ENCODE results near the gene PDE10A. TPM values are rescaled to one million over a fixed set of nuclear protein-coding genes. Genes with fewer than 3 reads are reported as not detected.

The PDE10A gene
- total and polyA plus RNA-seq, 2 of the 8 experiments (the other 6 are each of a cell fraction or from before 2014, with no cell fraction given): 1.1 to 2.4 TPM

- H2BK5ac ChIP-seq (ENCODE audit: low read depth, low read length): no peak overlapping the region
- H3K9me3 ChIP-seq (ENCODE audit: insufficient read depth in 2 of 2, low read depth in 1 of 2, low read length in 1 of 2): 0 out of 4 replicates have a peak, but pooled peaks cover 0 to 3% of the 10 kb centered on the region in 2 experiments
- no peak overlapping the region for H4K5ac ChIP-seq (ENCODE audit: insufficient read length, low read depth, low read length)
- H3K18ac ChIP-seq (ENCODE audit: extremely low read depth, low read length): no peak overlapping the region
- H2BK12ac ChIP-seq (ENCODE audit: low read depth, low read length): no peak overlapping the region
- no peak overlapping the region for H3K56ac ChIP-seq (replicated peaks; ENCODE audit: insufficient read length, low read depth, low read length)
- no peak overlapping the region for H3K4ac ChIP-seq (replicated peaks; ENCODE audit: insufficient read length, low read depth, low read length)
- H3K27ac ChIP-seq (ENCODE audit: low read depth, low read length): no peak overlapping the region
- H2BK120ac ChIP-seq (replicated peaks; ENCODE audit: low read depth, low read length): no peak overlapping the region
- H3K36me3 ChIP-seq (ENCODE audit: control insufficient read depth in 2 of 4, insufficient read depth in 4 of 4, low read length in 3 of 4): no peaks in the 10 kb centered on the region
- H3K79me2 ChIP-seq (ENCODE audit: control insufficient read depth in 1 of 2, insufficient read depth in 2 of 2, low read length in 2 of 2): no peaks in the 10 kb centered on the region
- H4K8ac ChIP-seq (ENCODE audit: extremely low read depth, insufficient read depth, low read length): no peak overlapping the region
- DNase-seq (ENCODE audit: low read depth in 1 of 2, low spot score in 2 of 2) (no peak), FAIRE-seq (no peak)
- H3K27me3 ChIP-seq (replicated peaks in 1 of 4; ENCODE audit: control insufficient read depth in 3 of 4, extremely low read depth in 1 of 4, insufficient read depth in 3 of 4, low read length in 3 of 4): no peaks in the 10 kb centered on the region
- H3K4me3 ChIP-seq (ENCODE audit: extremely low read depth in 1 of 4, insufficient read depth in 2 of 4, low read depth in 3 of 4, low read length in 4 of 4): no peak overlapping the region
- no peaks in the 10 kb centered on the region for H3K79me1 ChIP-seq (ENCODE audit: low read depth, low read length)
- H2BK15ac ChIP-seq (ENCODE audit: low read length): no peak overlapping the region
- H2AFZ ChIP-seq (ENCODE audit: low read length): no peak overlapping the region
- CTCF ChIA-PET (ENCODE audit: partially characterized antibody): interaction anchor here (0.6 kb wide), 1 partner anchor 443 kb away, joined by 3 read pairs; no protein-coding TSS in a partner anchor
- no peak overlapping the region for H3K9ac ChIP-seq (replicated peaks in 1 of 4; ENCODE audit: extremely low read depth in 1 of 4, low read depth in 3 of 4, low read length in 3 of 4)
- POLR2A ChIA-PET (ENCODE audit: partially characterized antibody): no interaction called here
- H3K23me2 ChIP-seq (ENCODE audit: low read depth, low read length): no peaks in the 10 kb centered on the region
- H3K14ac ChIP-seq (ENCODE audit: insufficient read length): no peak overlapping the region
- no peak overlapping the region for H3K23ac ChIP-seq (ENCODE audit: insufficient read length)
- H3K4me1 ChIP-seq (replicated peaks in 1 of 4; ENCODE audit: control insufficient read depth in 3 of 4, insufficient read depth in 4 of 4, low read length in 3 of 4): no peaks in the 10 kb centered on the region
- no peak overlapping the region for H2AK5ac ChIP-seq (ENCODE audit: low read depth, low read length)
- H3K4me2 ChIP-seq (ENCODE audit: insufficient read depth in 1 of 2, low read depth in 2 of 2, low read length in 2 of 2): no peak overlapping the region
- no peaks in the 10 kb centered on the region for H4K20me1 ChIP-seq (replicated peaks in 1 of 2; ENCODE audit: control insufficient read depth in 1 of 2, insufficient read depth in 2 of 2, low read length in 2 of 2)
- no peak overlapping the region for H4K91ac ChIP-seq (replicated peaks; ENCODE audit: insufficient read length, low read length)
- H2BK20ac ChIP-seq (ENCODE audit: low read length): no peak overlapping the region
- WGBS, 2 experiments (ENCODE audit: extremely low coverage in 1 of 2, insufficient coverage in 1 of 2, insufficient read length in 1 of 2, insufficient replicate concordance in 2 of 2, low coverage in 1 of 2, low lambda C conversion rate in 2 of 2, missing lambda C conversion rate in 1 of 2): 64% methylated on average over 2 of the region's 2 CpGs; no CpG with 5 or more reads in 1 of the 2 experiments
- no peak for TF ChIP-seq KDM5A (IDR thresholded peaks at IDR 0.05; ENCODE audit: low read length)
- no peak for TF ChIP-seq ZNF274 (IDR thresholded peaks at IDR 0.05; ENCODE audit: borderline replicate concordance, extremely low read depth, low read length)
- no peak for TF ChIP-seq RXRA (IDR thresholded peaks at IDR 0.05; ENCODE audit: insufficient read depth, low read depth, low read length)
- TF ChIP-seq, protein P1, sequence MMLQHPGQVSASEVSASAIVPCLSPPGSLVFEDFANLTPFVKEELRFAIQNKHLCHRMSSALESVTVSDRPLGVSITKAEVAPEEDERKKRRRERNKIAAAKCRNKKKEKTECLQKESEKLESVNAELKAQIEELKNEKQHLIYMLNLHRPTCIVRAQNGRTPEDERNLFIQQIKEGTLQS (IDR thresholded peaks at IDR 0.05; ENCODE audit: insufficient read depth, low read depth, low read length): no peak
- no peak for TF ChIP-seq EP300 (IDR thresholded peaks at IDR 0.05; ENCODE audit: borderline replicate concordance in 1 of 2, low read depth in 2 of 2, low read length in 2 of 2)
- no peak for TF ChIP-seq CBX5 (IDR thresholded peaks at IDR 0.05; ENCODE audit: low read depth, low read length)
- no peak for TF ChIP-seq EGR1 (IDR thresholded peaks at IDR 0.05; ENCODE audit: borderline replicate concordance, low read depth, low read length)
- TF ChIP-seq, protein P2, sequence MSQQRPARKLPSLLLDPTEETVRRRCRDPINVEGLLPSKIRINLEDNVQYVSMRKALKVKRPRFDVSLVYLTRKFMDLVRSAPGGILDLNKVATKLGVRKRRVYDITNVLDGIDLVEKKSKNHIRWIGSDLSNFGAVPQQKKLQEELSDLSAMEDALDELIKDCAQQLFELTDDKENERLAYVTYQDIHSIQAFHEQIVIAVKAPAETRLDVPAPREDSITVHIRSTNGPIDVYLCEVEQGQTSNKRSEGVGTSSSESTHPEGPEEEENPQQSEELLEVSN (IDR thresholded peaks at IDR 0.05): no peak
- TF ChIP-seq SP4 (IDR thresholded peaks at IDR 0.05; ENCODE audit: low read length): no peak
- no peak for TF ChIP-seq RFX5 (IDR thresholded peaks at IDR 0.05; ENCODE audit: borderline replicate concordance, low read depth, low read length)
- TF ChIP-seq CHD1 (IDR thresholded peaks at IDR 0.05; ENCODE audit: low read depth, low read length): no peak
- no peak for TF ChIP-seq SP1 (IDR thresholded peaks at IDR 0.05; ENCODE audit: low read depth, low read length)
- no peak for TF ChIP-seq JUND (IDR thresholded peaks at IDR 0.05; ENCODE audit: low read length)
- no peak for TF ChIP-seq CEBPB (IDR thresholded peaks at IDR 0.05; ENCODE audit: low read depth, low read length)
- TF ChIP-seq BACH1 (IDR thresholded peaks at IDR 0.05; ENCODE audit: low read length): no peak
Measured at GRCh38 chr6:165404697-165405096, 258.3 kb downstream of the PDE10A start.
